ENCODE measurements around the gene CAPN5.

The CAPN5 gene

GRCh38 chr11:77063861-77064260 lies 2.9 kb upstream of the CAPN5 start:
- DNase-seq (ENCODE audit: low spot score) (no peak), FAIRE-seq (no peak)

GRCh38 chr11:77064648-77065217 lies 2.0 kb upstream of the CAPN5 start:
- FAIRE-seq (no peak), DNase-seq (ENCODE audit: low spot score) (no peak)

- no peak for DNase-seq (ENCODE audit: low spot score)
Observed at GRCh38 chr11:77065878-77066228, 918 bp upstream of the CAPN5 start.

GRCh38 chr11:77067861-77068443 lies 1.2 kb downstream of the CAPN5 start:
- no peak for DNase-seq (ENCODE audit: low spot score)
- no peak for FAIRE-seq

More at GRCh38 chr11:77065878-77066228, 918 bp upstream of the CAPN5 start:
- no peak for FAIRE-seq

GRCh38 chr11:77068457-77069335 lies 1.9 kb downstream of the CAPN5 start:
- no peak for DNase-seq (ENCODE audit: low spot score)
- no peak for FAIRE-seq

- FAIRE-seq (no peak), DNase-seq (ENCODE audit: low spot score) (no peak)
Observed at GRCh38 chr11:77069336-77069968, 2.7 kb downstream of the CAPN5 start.

GRCh38 chr11:77069969-77070582 lies 3.3 kb downstream of the CAPN5 start:
- FAIRE-seq (no peak), DNase-seq (ENCODE audit: low spot score) (no peak)

- no peak for FAIRE-seq
Observed at GRCh38 chr11:77071077-77071476, 4.3 kb downstream of the CAPN5 start.

GRCh38 chr11:77071671-77072605 lies 5.2 kb downstream of the CAPN5 start:
- DNase-seq (ENCODE audit: low spot score) (peak; percentile 39), FAIRE-seq (no peak)

More at GRCh38 chr11:77071077-77071476, 4.3 kb downstream of the CAPN5 start:
- no peak for DNase-seq (ENCODE audit: low spot score)

- FAIRE-seq (no peak), DNase-seq (ENCODE audit: low spot score) (no peak)
Observed at GRCh38 chr11:77072851-77073327, 6.1 kb downstream of the CAPN5 start.

- DNase-seq (ENCODE audit: low spot score) (peak; percentile 83), FAIRE-seq (peak; percentile 78)
Observed at GRCh38 chr11:77073328-77074001, 6.7 kb downstream of the CAPN5 start.

GRCh38 chr11:77074205-77074604 lies 7.4 kb downstream of the CAPN5 start:
- DNase-seq (ENCODE audit: low spot score) (no peak), FAIRE-seq (no peak)

GRCh38 chr11:77074626-77075221 lies 8.0 kb downstream of the CAPN5 start:
- DNase-seq (ENCODE audit: low spot score) (no peak), FAIRE-seq (no peak)

- FAIRE-seq (no peak), DNase-seq (ENCODE audit: low spot score) (no peak)
Observed at GRCh38 chr11:77075425-77075905, 8.7 kb downstream of the CAPN5 start.

GRCh38 chr11:77079666-77080065 lies 12.9 kb downstream of the CAPN5 start:
- FAIRE-seq (no peak), DNase-seq (ENCODE audit: low spot score) (no peak)

- FAIRE-seq (no peak), DNase-seq (ENCODE audit: low spot score) (no peak)
Observed at GRCh38 chr11:77080643-77081210, 14.0 kb downstream of the CAPN5 start.

GRCh38 chr11:77081381-77081851 lies 14.6 kb downstream of the CAPN5 start:
- no peak for FAIRE-seq
- no peak for DNase-seq (ENCODE audit: low spot score)

GRCh38 chr11:77081976-77082836 lies 15.4 kb downstream of the CAPN5 start:
- DNase-seq (ENCODE audit: low spot score) (no peak), FAIRE-seq (no peak)

All from RCC 7860 (cell line).